ENCODE results near the gene TMIE. TPM values are rescaled to one million over a fixed set of nuclear protein-coding genes. Genes with fewer than 3 reads are reported as not detected.
A peak's percentile ranks its signal among the peaks of the same experiment; 100 is the strongest.

Gene TMIE
- polyA plus RNA-seq, 3 donors, result not detected

DNA sequence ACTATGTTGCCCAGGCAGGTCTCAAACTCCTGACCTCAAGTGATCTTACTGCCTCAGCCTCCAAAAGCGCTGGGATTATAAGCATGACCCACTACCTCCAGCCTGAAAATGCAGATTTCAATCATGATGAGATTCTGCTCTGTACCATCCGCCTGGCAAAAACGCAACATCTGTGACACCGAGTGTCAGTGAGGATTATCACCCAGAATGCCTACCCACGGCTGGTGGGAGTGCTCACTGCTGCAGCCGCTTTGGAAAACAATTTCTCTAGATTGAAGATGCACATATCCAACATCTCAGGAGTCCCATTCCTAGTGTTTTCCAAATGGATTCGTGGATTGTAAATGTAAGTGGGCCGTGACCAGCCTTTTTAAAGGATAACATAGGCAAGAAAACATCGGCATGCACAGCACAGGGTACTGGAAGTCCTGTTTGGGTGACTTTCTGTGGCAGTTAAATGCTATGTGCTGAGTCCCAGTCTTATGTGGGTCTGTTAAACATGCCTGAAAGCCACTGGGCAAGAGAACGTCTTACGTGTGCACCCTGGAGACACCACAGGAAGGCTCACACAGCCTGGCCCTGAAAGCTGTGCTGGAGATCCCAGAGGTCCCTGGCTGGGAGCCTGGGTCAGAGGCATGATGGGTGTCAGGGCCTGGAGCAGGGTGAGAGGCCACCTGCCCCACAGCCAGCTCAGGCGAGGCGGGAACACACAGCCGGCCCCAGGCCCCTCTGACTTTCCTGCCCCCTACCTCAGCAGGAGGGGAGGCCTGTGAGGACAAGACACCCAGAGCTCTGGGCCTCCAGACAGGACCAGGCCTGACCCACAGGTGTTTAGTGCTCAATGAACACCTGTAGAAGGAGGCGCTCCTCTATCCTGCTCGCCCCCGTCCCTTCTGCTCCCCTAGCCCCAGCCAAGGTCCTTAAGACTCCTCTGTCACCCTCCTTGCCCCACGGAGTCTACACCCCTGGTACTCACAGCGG, 15.6 kb downstream of the TMIE start:
- no peak overlapping the region for H3K9ac ChIP-seq (ENCODE audit: insufficient read depth, low read length, poor library complexity, severe bottlenecking)
- peaks cover 2% of the 10 kb centered on the region for H3K4me1 Mint-ChIP-seq
- no peaks in the 10 kb centered on the region for H3K79me2 ChIP-seq (ENCODE audit: insufficient read depth, low read length)
- H4K20me1 ChIP-seq (ENCODE audit: insufficient read depth, low read length), result no peaks in the 10 kb centered on the region
- H3K27ac Mint-ChIP-seq, result no peak overlapping the region
- intact Hi-C loops (cut with micrococcal nuclease), result no loop called here
- H3K4me3 Mint-ChIP-seq, result no peak overlapping the region
- DNase-seq, result no peak
- 93% methylated on average over 14 of the region's 19 CpGs for WGBS (ENCODE audit: insufficient coverage)
- no peak overlapping the region for H3K4me2 ChIP-seq (replicated peaks; ENCODE audit: extremely low read depth, low read length, poor library complexity, severe bottlenecking)
- H3K9me3 ChIP-seq (replicated peaks in 1 of 2; ENCODE audit: control insufficient read depth in 1 of 2, insufficient read depth in 1 of 2, low read length in 2 of 2), result no peaks in the 10 kb centered on the region
- H3K27ac ChIP-seq (ENCODE audit: low read depth in 1 of 2, low read length in 2 of 2), result no peak overlapping the region
- peaks cover 5 to 22% (median 9%) of the 10 kb centered on the region in 3 donors for H3K27me3 Mint-ChIP-seq (ENCODE audit: low read depth in 3 of 3)
- H3K9me3 Mint-ChIP-seq, result peaks cover 0 to 4% (median 0%) of the 10 kb centered on the region in 7 donors
- TF ChIP-seq CTCF (IDR thresholded peaks at IDR 0.05), result no peak
- no peaks in the 10 kb centered on the region for H3K4me1 ChIP-seq (ENCODE audit: control insufficient read depth in 1 of 2, insufficient read depth in 2 of 2, low read length in 2 of 2)
- no peak overlapping the region for H3K4me3 ChIP-seq (replicated peaks in 1 of 3; ENCODE audit: low read depth in 2 of 3, low read length in 3 of 3)
- no peaks in the 10 kb centered on the region for H3K36me3 Mint-ChIP-seq
- H2AFZ ChIP-seq (ENCODE audit: insufficient read depth, low read depth, low read length, poor library complexity, severe bottlenecking), result no peak overlapping the region
- no peaks in the 10 kb centered on the region for H3K27me3 ChIP-seq (ENCODE audit: control insufficient read depth in 2 of 2, insufficient read depth in 2 of 2, low read length in 2 of 2)
- H3K36me3 ChIP-seq (replicated peaks in 1 of 2; ENCODE audit: control insufficient read depth in 1 of 2, insufficient read depth in 2 of 2, low read length in 2 of 2), result no peaks in the 10 kb centered on the region

GRCh38 chr3:46717447-46718231, 16.4 kb downstream of the TMIE start, which contains the start of gene PRSS50:
PRSS50 (minus strand) TSS chr3:46717869; CDS start chr3:46717824, 45 bp downstream.
- DNase-seq, result no peak
- WGBS (ENCODE audit: insufficient coverage), result 60% methylated on average over 42 of the region's 61 CpGs

More at GRCh38 chr3:46717447-46718231, 16.4 kb downstream of the TMIE start, which contains the start of gene PRSS50:
- Mint-ChIP-seq H3K27me3 (ENCODE audit: low read depth in 3 of 3) (peaks cover 7 to 27% (median 12%) of the 10 kb centered on the region in 3 donors), H3K9me3 (peaks cover 0 to 4% (median 0%) of the 10 kb centered on the region in 7 donors), H3K27ac (peak within 1 kb of the TSS in 2 of 7 donors; percentile 6 to 84), H3K36me3 (no peaks in the 10 kb centered on the region), H3K4me1 (peaks cover 2% of the 10 kb centered on the region), H3K4me3 (no peak within 1 kb of the TSS)
- intact Hi-C loops (cut with micrococcal nuclease), result no loop called here
- H4K20me1 ChIP-seq (ENCODE audit: insufficient read depth, low read length), result no peaks in the 10 kb centered on the region
- no peaks in the 10 kb centered on the region for H3K4me1 ChIP-seq (ENCODE audit: control insufficient read depth in 1 of 2, insufficient read depth in 2 of 2, low read length in 2 of 2)
- H3K27ac ChIP-seq (ENCODE audit: low read depth in 1 of 2, low read length in 2 of 2), result no peak within 1 kb of the TSS
- no peaks in the 10 kb centered on the region for H3K36me3 ChIP-seq (replicated peaks in 1 of 2; ENCODE audit: control insufficient read depth in 1 of 2, insufficient read depth in 2 of 2, low read length in 2 of 2)
- H3K9me3 ChIP-seq (replicated peaks in 1 of 2; ENCODE audit: control insufficient read depth in 1 of 2, insufficient read depth in 1 of 2, low read length in 2 of 2), result no peaks in the 10 kb centered on the region
- no peak within 1 kb of the TSS for H3K9ac ChIP-seq (ENCODE audit: insufficient read depth, low read length, poor library complexity, severe bottlenecking)
- H3K4me3 ChIP-seq (replicated peaks in 1 of 3; ENCODE audit: low read depth in 2 of 3, low read length in 3 of 3), result no peak within 1 kb of the TSS
- no peak within 1 kb of the TSS for H3K4me2 ChIP-seq (replicated peaks; ENCODE audit: extremely low read depth, low read length, poor library complexity, severe bottlenecking)
- peak; percentile 70 for TF ChIP-seq CTCF (IDR thresholded peaks at IDR 0.05)
- no peak within 1 kb of the TSS for H2AFZ ChIP-seq (ENCODE audit: insufficient read depth, low read depth, low read length, poor library complexity, severe bottlenecking)
- no peaks in the 10 kb centered on the region for H3K79me2 ChIP-seq (ENCODE audit: insufficient read depth, low read length)
- no peaks in the 10 kb centered on the region for H3K27me3 ChIP-seq (ENCODE audit: control insufficient read depth in 2 of 2, insufficient read depth in 2 of 2, low read length in 2 of 2)
